ENCODE data around the gene IQCH. TPM values are rescaled to one million over a fixed set of nuclear protein-coding genes. Genes with fewer than 3 reads are reported as not detected.

Gene IQCH
- total RNA-seq, 2 donors from 2014 or later, result 0.93 to 2.2 TPM

DNA sequence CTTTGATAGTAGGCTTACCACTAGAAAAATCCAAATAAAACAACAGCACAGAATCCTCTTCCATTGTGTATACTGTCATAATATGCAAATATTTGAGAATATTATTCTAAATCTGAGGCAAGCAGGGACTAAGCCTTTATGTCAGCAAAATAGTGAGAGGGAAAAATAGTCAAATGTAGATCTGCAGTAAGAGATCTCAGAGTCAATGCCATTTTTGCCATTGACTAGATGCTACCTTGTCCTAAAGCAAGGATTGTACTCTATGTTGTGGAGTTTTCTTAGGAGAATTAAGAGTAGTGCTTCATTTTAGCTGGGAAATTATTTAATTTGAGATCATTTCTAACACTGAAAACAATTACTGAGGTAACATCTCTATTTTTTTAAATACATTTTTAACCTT lies 50.2 kb downstream of the IQCH start:
- Histone ChIP-seq H3K9ac (ENCODE audit: low read depth in 2 of 2, low read length in 2 of 2) (no peak overlapping the region), H3K36me3 (no peaks in the 10 kb centered on the region), H3K9me3 (no peaks in the 10 kb centered on the region), H3K4me3 (no peak overlapping the region), H3K27ac (no peak overlapping the region), H3K27me3 (no peaks in the 10 kb centered on the region), H3K4me1 (no peaks in the 10 kb centered on the region)
- intact Hi-C loops (cut with DNase I), result loop anchor here (5.0 kb wide), 1 partner anchor 62 kb away; no protein-coding TSS in a partner anchor
- no peak for DNase-seq
- TF ChIP-seq, protein P1, sequence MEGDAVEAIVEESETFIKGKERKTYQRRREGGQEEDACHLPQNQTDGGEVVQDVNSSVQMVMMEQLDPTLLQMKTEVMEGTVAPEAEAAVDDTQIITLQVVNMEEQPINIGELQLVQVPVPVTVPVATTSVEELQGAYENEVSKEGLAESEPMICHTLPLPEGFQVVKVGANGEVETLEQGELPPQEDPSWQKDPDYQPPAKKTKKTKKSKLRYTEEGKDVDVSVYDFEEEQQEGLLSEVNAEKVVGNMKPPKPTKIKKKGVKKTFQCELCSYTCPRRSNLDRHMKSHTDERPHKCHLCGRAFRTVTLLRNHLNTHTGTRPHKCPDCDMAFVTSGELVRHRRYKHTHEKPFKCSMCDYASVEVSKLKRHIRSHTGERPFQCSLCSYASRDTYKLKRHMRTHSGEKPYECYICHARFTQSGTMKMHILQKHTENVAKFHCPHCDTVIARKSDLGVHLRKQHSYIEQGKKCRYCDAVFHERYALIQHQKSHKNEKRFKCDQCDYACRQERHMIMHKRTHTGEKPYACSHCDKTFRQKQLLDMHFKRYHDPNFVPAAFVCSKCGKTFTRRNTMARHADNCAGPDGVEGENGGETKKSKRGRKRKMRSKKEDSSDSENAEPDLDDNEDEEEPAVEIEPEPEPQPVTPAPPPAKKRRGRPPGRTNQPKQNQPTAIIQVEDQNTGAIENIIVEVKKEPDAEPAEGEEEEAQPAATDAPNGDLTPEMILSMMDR (IDR thresholded peaks at IDR 0.05), result no peak

DNA sequence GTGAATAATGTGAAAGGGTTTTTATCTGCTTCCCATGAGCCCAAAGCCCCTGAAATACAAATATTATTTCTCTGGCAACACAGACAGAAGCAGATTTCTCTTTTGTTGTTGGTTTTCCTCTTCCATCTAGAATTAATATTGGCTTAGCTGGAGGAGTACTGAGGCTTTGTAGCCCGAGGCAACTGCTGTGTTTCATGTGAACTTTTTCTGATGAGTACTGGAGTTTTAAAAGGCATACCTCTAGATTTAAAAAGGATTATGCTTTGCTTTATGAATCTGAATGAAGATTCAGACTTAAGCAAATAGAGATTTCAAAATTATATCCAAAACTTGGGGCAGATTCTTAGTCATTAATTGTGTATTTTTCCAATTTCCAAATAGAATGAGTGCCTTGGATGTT lies 50.9 kb downstream of the IQCH start:
- Histone ChIP-seq H3K4me3 (no peak overlapping the region), H3K9me3 (no peaks in the 10 kb centered on the region), H3K36me3 (no peaks in the 10 kb centered on the region), H3K27ac (no peak overlapping the region), H3K27me3 (no peaks in the 10 kb centered on the region), H3K4me1 (no peaks in the 10 kb centered on the region), H3K9ac (ENCODE audit: low read depth in 2 of 2, low read length in 2 of 2) (no peak overlapping the region)
- intact Hi-C loops (cut with DNase I), result no loop called here
- DNase-seq, result no peak
- TF ChIP-seq, protein P1 (IDR thresholded peaks at IDR 0.05), result no peak

DNA sequence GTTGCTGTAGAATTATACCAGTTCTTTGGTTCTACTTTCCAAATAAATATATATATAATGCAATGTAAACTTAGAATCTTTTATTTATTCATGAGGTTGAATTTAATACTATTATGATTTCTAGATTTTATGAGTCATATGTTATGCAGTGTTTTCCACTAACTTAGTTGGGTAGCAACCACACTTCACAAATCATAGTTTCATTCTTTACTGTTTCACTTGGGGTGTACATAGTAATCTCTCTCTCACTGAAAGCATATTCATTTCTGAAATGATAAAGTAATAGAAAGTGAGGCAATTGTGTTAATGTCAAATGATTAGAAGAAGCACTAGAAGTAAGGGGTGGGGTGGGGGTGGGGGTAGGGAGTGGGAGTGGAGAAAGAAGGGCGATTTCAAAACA lies 52.6 kb downstream of the IQCH start:
- Histone ChIP-seq H3K9ac (ENCODE audit: low read depth in 2 of 2, low read length in 2 of 2) (no peak overlapping the region), H3K27me3 (no peaks in the 10 kb centered on the region), H3K4me3 (no peak overlapping the region), H3K4me1 (no peaks in the 10 kb centered on the region), H3K27ac (no peak overlapping the region), H3K36me3 (no peaks in the 10 kb centered on the region), H3K9me3 (no peaks in the 10 kb centered on the region)
- intact Hi-C loops (cut with DNase I), result no loop called here
- TF ChIP-seq, protein P1 (IDR thresholded peaks at IDR 0.05), result no peak
- DNase-seq, result no peak

DNA sequence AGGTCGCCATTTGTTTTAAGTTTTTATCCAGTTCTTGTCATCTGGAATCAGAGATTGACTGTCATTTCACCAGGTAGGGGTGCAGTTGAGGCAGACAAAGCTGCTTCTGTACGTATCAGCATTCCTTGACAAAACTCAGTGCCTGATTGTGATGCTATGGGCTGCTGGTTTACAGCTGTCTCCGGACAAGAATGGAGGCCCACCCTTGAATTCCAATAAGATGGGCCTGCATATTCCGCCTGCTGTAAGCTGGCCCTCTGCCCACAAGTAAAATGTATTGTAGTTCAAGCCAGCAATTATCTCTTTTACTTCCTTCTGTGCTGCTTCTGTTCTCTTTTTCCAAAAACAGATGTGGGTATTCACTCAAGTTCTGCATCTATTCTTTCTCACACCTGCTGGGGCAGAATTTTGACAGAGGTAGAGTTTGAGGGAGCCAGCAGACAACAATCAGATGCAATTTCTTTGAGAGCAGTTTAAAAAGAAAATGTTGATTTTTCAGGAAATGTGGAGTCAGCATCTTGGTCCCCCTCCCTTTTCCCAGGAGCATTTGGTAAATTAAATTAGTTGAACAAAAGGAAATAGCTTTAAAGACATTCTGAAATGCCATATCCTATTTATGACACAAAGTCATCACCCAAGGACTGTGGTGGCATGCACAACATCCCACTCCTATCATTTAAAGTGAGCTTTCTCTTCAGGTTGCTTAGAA lies 53.5 kb downstream of the IQCH start:
- no peaks in the 10 kb centered on the region for H3K36me3 ChIP-seq
- no peak for DNase-seq
- no peak overlapping the region for H3K4me3 ChIP-seq
- TF ChIP-seq, protein P1 (IDR thresholded peaks at IDR 0.05), result no peak
- no peak overlapping the region for H3K9ac ChIP-seq (ENCODE audit: low read depth in 2 of 2, low read length in 2 of 2)
- no peaks in the 10 kb centered on the region for H3K4me1 ChIP-seq
- intact Hi-C loops (cut with DNase I), result no loop called here
- H3K27me3 ChIP-seq, result no peaks in the 10 kb centered on the region
- no peaks in the 10 kb centered on the region for H3K9me3 ChIP-seq
- no peak overlapping the region for H3K27ac ChIP-seq

DNA sequence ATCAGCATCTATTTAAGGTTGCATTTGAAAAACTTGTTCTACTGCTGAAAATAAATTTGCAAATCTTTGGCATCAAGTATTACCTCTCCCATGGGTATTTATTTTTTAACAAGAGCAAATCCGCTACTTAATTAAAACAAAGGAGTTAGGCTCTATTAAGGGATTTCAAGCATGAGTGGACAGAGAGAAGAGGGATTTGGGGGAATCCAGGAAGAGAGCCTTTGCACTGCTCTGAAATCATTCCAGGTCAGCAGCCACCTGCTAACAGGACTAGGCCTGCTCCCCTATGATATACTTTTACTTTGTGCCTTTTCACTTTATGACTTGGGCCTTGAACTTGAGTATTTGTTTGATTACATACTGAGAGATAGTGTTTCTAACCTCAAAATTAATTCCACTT lies 57.1 kb downstream of the IQCH start:
- TF ChIP-seq, protein P1 (IDR thresholded peaks at IDR 0.05), result no peak
- Histone ChIP-seq H3K9ac (ENCODE audit: low read depth in 2 of 2, low read length in 2 of 2) (no peak overlapping the region), H3K9me3 (no peaks in the 10 kb centered on the region), H3K4me1 (no peaks in the 10 kb centered on the region), H3K27ac (no peak overlapping the region), H3K27me3 (no peaks in the 10 kb centered on the region), H3K4me3 (no peak overlapping the region), H3K36me3 (no peaks in the 10 kb centered on the region)
- intact Hi-C loops (cut with DNase I), result no loop called here
- DNase-seq, result no peak

Measured in colonic mucosa (tissue), 4 donors.